ENCODE data around the gene DYSF.

DNA sequence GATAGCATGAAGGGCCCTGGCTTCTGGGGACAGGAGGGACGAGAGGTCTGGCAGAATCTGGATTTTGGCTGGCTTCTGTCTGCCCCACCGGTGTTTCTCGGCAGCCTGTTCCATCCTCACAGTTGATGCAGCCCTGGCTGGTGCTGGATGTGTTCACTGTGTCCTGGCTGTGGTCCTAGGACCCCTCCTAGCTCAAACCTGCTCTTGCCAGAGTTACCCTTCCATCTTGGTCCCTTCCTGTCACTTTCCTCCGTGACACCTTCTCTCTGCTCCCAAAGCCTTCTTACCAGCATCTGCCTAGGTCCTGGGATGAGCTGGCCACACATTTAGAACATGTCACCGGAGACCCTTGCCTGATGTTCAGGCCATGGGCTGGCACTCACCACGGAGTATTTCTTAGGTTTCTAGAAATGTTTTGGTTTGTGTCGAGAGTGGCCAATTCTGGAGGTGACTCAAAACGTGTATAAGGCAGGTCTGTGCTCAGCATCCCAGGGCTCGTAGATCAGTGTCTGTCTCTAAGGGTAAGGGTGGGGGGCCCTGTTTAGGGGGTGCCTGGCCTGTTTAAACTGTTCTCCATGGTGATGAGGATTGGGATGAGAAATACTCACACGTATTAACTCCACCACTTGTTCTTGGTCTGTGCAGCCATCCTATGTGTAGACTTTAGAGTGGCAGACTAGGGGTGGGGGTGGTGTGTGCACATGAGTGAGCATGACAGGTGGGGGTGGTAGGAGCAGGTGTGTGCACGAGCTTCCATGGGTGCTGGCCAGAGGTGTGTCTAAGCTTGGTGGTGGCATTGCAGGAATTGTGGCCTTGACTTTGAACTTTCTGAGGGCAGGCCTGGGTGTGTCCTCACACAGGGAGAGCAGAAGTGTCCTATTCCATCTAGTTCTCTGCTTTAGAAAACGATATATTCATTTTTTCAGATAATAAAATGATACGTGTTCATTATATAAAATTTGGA, 162.7 kb downstream of the DYSF start:
- TF ChIP-seq POLR2A (IDR thresholded peaks at IDR 0.05; ENCODE audit: low read length) (no peak), GATA1 (IDR thresholded peaks at IDR 0.05; ENCODE audit: low read depth, low read length) (no peak)
